Cardiac muscle cell (in vitro differentiated cells and primary cell): Measurements from ENCODE around the gene RCN1. TPM values are rescaled to one million over a fixed set of nuclear protein-coding genes. Genes with fewer than 3 reads are reported as not detected.

Source experiments
- DNase-seq, 2 donors: peaks; one replicate each; pipeline versions ENCODE4 v3.0.0 to v3.0.0-alpha.2; 2010 to 2017; ENCODE audit warnings: low read depth in 1 of 2, low spot score in 1 of 2
- H3K27ac ChIP-seq: fragments of 200-600 bp; sonication (generic); 2 replicates; pipeline ENCODE4 v1.5.1; 2016
- H3K27me3 ChIP-seq: fragments of 200-600 bp; sonication (generic); 2 replicates; pipeline ENCODE4 v1.6.0; 2016; ENCODE audit warnings: control low read depth
- H3K36me3 ChIP-seq: fragments of 200-600 bp; sonication (generic); 2 replicates; pipeline ENCODE4 v1.5.1; 2016; ENCODE audit warnings: control low read depth
- H3K4me1 ChIP-seq: fragments of 200-600 bp; sonication (generic); 2 replicates; pipeline ENCODE4 v1.8.1; 2017; ENCODE audit warnings: low read depth, mild to moderate bottlenecking, mixed run types
- H3K4me3 ChIP-seq: fragments of 200-600 bp; sonication (generic); 2 replicates; pipeline ENCODE4 v1.5.1; 2016; ENCODE audit warnings: mild to moderate bottlenecking
- H3K9me3 ChIP-seq: fragments of 200-600 bp; sonication (generic); 2 replicates; pipeline ENCODE4 v1.5.1; 2017; ENCODE audit warnings: low read depth, mild to moderate bottlenecking, control low read depth
- CTCF ChIP-seq: IDR thresholded peaks from 2 replicates; pipeline ENCODE4 v1.5.1; 2012; ENCODE audit warnings: low read depth, mild to moderate bottlenecking, low read length
- polyA plus RNA-seq: library from polyadenylated mRNA; unstranded; fragments of >200 nt; fragmentation: Nextera tagmentation; extraction: Ambion mirVana; gene quantifications from 2 replicates; pipeline ENCODE4 v1.2.1, GENCODE V29; 2016
- total RNA-seq: library from RNA; depleted of rRNA; stranded (reverse); fragments of >200 nt; gene quantifications from 2 replicates; pipeline ENCODE4 v1.2.3, GENCODE V29; 2016

Gene RCN1
- total and polyA plus RNA-seq, 2 experiments from 2014 or later: 64.5 to 125 TPM

- no peaks in the 10 kb centered on the region for H3K4me1 ChIP-seq
- no peak for TF ChIP-seq CTCF
- DNase-seq: no peak
- H3K27ac ChIP-seq: no peak overlapping the region
- H3K36me3 ChIP-seq: no peaks in the 10 kb centered on the region
- H3K27me3 ChIP-seq: no peaks in the 10 kb centered on the region
- H3K4me3 ChIP-seq: no peak overlapping the region
- H3K9me3 ChIP-seq: no peaks in the 10 kb centered on the region
Measured at GRCh38 chr11:32149748-32150147, 58.9 kb downstream of the RCN1 start.

DNA sequence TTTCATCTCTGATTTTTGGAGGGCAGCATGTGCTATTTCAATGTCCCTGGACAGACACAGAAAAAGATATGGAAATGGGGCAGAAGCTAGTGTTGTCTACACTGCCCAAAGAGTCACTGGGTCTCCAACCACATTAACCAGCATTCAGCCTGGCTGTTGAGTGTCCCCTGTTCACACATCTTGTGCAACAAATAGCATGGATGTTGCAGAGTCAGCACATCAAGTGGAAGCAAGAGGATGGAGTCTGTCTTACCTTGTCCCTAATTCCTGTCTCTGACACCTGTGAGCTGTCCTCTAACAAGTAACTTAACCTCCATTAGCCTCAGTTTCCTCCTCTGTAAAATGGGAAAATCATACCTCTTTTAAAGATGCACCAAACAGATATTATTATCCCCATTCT, 60.2 kb downstream of the RCN1 start:
- Histone ChIP-seq H3K36me3 (no peaks in the 10 kb centered on the region), H3K4me1 (no peaks in the 10 kb centered on the region), H3K4me3 (no peak overlapping the region), H3K27me3 (no peaks in the 10 kb centered on the region), H3K9me3 (no peaks in the 10 kb centered on the region), H3K27ac (no peak overlapping the region)
- DNase-seq: no peak
- TF ChIP-seq CTCF: no peak

- H3K36me3 ChIP-seq: no peaks in the 10 kb centered on the region
Measured at GRCh38 chr11:32152216-32152615, 61.3 kb downstream of the RCN1 start.

GRCh38 chr11:32152821-32153220, 61.9 kb downstream of the RCN1 start:
- no peak for TF ChIP-seq CTCF
- DNase-seq: no peak
- H3K4me1 ChIP-seq: no peaks in the 10 kb centered on the region
- H3K9me3 ChIP-seq: no peaks in the 10 kb centered on the region
- H3K27me3 ChIP-seq: no peaks in the 10 kb centered on the region
- H3K27ac ChIP-seq: no peak overlapping the region
- no peak overlapping the region for H3K4me3 ChIP-seq
- no peaks in the 10 kb centered on the region for H3K36me3 ChIP-seq

More at GRCh38 chr11:32152216-32152615, 61.3 kb downstream of the RCN1 start:
- Histone ChIP-seq H3K27ac (no peak overlapping the region), H3K27me3 (no peaks in the 10 kb centered on the region), H3K4me1 (no peaks in the 10 kb centered on the region), H3K9me3 (no peaks in the 10 kb centered on the region), H3K4me3 (no peak overlapping the region)
- TF ChIP-seq CTCF: no peak
- no peak for DNase-seq

DNA sequence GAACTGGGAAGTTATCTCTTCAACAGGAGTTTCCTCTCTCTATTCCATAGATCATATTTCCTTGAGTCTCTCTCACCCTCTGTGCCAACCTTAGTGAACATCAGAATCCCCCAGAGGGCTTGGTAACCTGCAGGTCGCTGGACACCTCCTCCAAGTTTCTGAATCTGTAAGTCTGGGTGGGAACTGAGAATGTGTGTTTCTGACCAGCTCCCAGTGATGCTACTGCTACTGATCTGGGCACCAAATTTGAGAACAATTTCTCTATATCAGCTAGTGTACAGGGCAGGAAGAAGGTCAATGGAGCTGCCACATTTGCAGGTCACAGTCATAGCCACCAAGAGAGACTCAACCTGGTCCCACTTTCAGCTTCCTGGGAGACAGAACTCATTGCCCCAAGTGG, 62.9 kb downstream of the RCN1 start:
- no peaks in the 10 kb centered on the region for H3K36me3 ChIP-seq
- H3K9me3 ChIP-seq: no peaks in the 10 kb centered on the region
- no peaks in the 10 kb centered on the region for H3K27me3 ChIP-seq
- H3K4me3 ChIP-seq: no peak overlapping the region
- H3K27ac ChIP-seq: no peak overlapping the region
- DNase-seq: no peak
- no peak for TF ChIP-seq CTCF
- no peaks in the 10 kb centered on the region for H3K4me1 ChIP-seq

- Histone ChIP-seq H3K36me3 (no peaks in the 10 kb centered on the region), H3K4me1 (no peaks in the 10 kb centered on the region), H3K9me3 (no peaks in the 10 kb centered on the region), H3K27ac (no peak overlapping the region), H3K4me3 (no peak overlapping the region), H3K27me3 (no peaks in the 10 kb centered on the region)
- peak; percentile 31 for TF ChIP-seq CTCF
- DNase-seq: peak in 1 of 2 donors; percentile 64
Measured at GRCh38 chr11:32154275-32154674, 63.4 kb downstream of the RCN1 start.
